GM12878 (cell line): Measurements from ENCODE around the gene AMMECR1.

Source experiments
- EZH2 ChIP-seq: IDR thresholded peaks from 2 replicates; pipeline ENCODE4 v1.6.1; 2012; ENCODE audit warnings: low read depth, mild to moderate bottlenecking, control low read depth, inconsistent platforms, low read length, borderline replicate concordance; ENCODE audit not compliant: control insufficient read depth
- NFXL1 ChIP-seq: fragments of 450-650 bp; IDR thresholded peaks from 2 replicates; pipeline ENCODE4 v1.6.1; 2017; ENCODE audit warnings: antibody characterized with exemption, mild to moderate bottlenecking, borderline replicate concordance
- ZZZ3 ChIP-seq: IDR thresholded peaks from 2 replicates; pipeline ENCODE4 v1.6.1; 2011; ENCODE audit warnings: low read depth; ENCODE audit not compliant: control insufficient read depth, insufficient read length

GRCh38 chrX:110180176-110180927 lies 137.5 kb downstream of the AMMECR1 start:
- TF ChIP-seq EZH2 (no peak), ZZZ3 (no peak), NFXL1 (no peak)
